ENCODE measurements around the gene ZDHHC5.
"Not testable (repeated sequence)": the region's sequence is repeated elsewhere in the genome, so short reads cannot be mapped to it uniquely, and the experiment has no call there.

Gene ZDHHC5

DNA sequence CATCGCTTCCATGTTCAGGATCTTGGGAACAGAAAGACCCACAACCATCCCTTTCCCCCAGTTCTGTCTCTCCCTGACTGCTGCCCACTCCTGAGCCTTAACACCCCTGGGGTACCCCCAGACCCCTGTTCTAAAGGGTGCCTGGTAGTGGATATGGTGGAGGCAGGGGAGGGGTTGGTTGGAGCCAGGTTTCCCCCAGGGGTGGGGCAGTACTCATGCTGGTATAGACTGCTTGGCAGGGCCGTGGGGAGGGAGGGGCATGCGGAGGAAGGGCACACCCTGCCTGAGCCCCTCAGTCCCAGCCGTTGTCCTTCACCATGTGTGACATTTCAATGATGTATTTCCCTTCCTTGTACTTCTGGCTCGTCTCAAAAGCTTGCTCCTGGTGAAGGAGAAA, 22.2 kb upstream of the ZDHHC5 start:
- no peak for DNase-seq

DNA sequence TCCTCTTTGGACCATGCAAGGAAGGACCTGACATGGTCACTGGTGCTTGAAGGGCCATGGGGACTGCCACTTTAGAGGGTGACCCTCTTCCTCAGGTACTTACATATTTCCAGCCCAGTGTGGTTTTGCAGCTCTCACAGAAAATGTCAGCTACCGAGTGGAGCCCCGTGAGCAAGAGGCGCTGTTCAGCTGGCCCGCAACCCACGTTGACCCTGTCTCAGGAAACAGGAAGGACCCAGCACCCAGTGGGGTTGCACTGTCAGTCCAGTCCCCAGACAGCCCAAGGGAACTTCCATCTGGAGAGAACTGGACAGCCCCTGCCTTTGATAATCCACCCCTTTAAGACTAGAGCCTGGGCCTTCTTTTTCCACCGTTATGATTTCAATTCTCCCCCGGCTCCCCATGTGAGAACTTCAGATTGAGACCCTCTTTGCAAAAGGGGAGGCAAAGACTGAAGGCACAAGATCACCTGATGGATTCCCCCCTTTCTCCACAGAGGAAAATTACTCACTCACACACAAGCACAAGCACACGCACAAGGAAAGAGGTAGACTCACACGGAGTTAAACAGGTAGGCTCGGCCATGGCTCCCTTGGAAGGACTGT, 21.6 kb upstream of the ZDHHC5 start:
- DNase-seq: no peak

DNA sequence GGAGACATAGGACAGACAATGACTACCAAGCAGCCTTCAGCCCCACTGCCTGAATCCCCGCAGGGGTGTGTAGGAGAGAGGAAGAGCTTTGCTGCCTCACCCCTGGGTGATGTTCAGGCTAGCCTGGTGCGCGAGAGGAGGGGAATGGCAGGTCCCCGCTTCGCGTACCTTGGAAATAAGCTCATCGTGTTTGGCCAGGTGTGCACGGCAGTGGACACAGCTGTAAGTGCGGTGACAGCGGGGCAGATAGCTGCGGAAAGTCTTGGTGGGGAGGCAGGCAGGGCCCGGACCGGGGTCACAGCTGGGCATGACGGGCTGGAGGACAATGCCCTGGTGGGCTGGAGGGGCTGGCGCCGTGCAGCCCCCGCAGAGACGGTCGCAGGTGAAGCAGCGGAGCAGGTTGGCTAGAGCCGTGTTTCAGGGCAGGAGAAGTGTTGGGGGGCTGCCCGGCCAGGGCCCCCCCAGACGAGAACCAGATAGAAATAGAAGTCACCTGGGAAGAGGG, 21.1 kb upstream of the ZDHHC5 start:
- DNase-seq: no peak

DNA sequence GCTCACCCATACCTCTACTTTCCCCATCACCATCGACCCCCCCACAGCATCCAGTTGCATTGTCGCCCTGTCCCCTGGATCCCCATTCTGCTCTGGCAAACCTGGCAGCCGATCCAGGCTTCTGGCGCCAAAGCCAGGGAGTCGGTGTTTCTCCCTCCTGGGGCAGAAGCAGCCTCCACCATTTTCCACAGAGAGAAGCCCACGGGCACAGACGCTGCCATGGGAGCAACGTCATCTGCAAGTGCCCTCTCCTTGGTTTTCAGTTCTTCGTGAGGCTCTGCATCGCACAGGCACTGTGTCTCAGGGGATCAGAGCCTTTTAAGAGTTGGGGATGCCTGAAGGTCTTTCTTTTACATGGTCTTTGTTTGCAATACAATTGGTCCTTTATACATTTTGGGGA, 20.5 kb upstream of the ZDHHC5 start:
- no peak for DNase-seq

DNA sequence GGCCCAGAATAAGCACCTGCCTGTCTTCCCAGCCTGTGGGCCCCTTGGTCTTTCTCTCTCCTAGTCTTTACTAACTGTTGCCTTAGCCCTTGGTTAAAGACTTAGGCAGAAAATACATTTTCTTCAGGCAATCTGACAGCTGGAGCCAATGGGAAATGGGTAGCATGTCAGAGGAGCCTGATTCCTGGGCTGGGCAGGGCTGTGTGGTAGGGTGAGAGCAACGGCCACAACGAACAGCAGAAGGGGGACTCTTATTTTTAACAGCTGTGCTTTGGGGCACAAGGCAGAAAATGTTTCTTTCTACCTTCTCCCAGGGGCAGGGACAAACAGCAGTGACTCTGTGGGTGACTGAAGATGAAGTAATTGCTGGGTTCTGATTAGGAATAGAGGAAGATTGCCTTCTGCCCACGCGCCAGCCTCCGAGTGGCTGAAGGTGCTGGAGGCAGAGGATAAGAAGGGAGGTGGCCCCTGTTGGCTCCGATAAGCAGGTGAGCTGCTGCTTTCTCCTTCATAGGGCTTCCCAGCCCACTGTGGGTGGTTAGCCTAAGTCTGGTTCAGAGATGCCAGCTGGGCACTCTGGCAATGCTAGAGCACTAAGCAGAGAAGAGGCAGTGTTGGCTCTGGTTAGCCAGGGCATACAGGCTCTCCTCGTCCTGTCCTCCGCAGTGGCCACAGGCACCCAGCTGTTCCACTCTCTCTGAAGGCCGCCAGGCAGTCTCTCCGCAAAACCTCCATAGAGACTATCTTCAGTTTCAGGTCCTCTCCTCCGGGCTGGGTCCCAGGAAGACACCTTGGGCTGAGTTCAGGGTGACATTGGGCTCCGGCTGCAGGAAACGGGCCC, 19.7 kb upstream of the ZDHHC5 start:
- DNase-seq: no peak

DNA sequence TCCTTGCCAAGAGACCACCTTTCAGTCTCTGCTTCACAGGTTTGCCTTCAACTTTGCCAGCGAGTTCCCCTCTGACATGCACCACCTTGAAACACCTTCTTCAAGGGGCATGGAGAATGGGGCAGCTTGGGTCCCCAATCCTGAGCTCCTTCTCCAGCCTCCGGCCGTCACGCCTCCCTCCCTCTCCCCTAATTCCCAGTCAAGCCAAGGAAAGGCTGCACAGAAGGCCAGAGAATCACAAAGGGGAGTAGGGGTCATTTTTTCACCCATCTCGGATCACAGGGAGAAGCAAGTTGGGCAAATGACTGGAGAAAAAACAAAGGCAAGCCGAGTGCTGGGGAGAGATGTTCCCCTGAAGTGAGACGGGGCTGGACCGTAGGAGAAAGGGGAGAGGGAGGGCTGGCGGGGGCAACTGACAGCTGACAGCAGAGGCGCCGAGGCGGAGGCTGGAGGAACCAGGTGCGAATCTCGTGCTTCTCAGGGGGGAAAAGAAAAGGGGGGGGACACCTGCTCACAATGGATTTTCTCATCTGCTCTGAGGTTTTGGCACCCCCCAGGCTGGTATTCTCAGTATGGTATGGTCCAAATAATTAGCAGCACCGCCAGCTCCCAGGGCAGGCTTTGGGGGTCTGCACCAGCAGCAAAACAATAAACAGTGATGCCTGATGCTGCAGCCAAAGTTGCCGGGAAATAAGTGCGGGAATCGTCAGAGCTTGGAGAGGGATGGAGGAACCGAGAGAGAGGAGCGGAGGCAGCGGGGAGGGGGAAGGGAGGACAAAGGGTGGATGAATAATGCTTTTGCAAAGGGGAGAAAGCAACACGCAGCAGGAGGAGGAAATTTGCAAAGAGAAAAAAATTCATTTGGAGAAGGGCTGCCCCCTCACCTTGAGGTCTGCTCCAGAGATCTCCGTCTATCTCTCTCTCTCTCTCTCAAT, 18.8 kb upstream of the ZDHHC5 start:
- peak; percentile 39 for DNase-seq

DNA sequence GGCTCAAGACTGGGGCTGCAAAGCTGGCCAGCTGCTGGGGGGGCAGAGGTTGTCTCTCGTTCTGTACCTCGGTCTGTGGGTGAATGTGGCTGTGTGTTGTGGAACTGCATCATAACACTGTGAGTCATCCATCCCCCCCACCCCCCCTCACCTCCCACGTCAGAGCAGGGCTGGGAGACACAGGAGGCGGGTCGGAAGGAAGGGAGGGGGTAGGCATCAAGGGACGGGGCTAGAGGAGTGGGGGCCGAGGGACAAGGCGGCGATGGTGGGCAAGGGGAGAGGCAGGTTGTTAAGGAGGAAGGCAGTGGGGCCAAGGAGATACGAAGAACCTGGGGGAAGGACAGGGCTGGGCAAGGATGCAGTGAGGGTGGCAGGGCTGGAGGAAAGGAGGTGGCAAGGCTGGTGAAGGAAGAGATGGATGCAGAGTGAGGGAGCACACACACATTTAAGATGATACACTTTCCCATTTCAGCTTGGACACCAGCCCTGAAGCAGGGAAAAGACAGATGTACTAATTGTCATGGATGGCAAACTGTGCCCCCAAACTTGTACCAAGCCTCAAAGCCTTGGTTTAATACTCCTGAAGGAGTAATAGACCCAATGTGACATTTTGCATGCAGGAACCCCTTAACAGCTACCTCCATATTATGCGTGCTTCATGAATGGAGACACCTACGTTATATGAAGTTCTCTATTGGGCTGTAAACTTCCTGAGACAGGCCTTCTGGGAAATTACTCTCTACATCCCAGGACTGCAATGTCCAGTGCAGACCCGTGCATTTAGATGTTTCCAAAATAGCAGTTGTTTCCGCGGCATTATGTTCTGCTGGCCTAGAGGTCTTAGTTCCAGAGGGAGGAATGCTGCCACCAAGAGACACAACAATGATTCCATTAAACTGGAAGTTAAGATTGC, 17.8 kb upstream of the ZDHHC5 start, which contains the start of gene YPEL4:
YPEL4 (minus strand) TSS at position 87 of the 913 bp plus-strand sequence. CDS start 2,805 bp downstream, outside the sequence.
- peak; percentile 85 for DNase-seq

DNA sequence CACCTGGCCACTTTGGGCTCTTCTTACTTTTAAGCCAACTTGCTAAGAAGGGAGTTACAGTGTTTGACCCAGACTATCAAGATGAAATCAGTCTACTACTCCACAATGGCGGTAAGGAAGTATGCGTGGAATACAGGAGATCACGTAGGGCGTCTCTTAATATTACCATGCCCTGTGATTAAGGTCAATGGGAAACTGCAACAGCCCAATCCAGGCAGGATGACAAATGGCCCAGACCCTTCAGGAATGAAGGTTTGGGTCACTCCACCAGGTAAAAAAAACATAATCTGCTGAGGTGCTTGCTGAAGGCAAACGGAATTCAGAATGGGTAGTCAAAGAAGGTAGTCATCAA, 17.2 kb upstream of the ZDHHC5 start:
- no peak for DNase-seq

DNA sequence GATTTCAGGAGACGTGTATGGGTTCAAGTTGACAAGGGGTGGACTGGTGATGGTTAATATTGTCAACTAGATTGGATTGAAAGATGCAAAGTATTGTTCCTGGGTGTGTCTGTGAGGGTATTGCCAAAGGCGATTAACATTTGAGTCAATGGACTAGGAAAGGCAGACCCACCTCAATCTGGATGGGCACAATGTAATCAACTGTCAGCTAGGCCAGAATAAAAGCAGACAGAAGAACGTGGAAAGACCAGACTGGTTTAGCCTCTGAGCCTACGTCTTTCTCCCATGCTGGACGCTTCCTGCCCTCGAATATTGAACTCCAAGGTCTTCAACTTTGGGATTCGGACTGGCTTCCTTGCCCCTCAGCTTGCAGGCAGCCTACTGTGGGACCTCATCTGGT, 16.5 kb upstream of the ZDHHC5 start:
- no peak for DNase-seq

DNA sequence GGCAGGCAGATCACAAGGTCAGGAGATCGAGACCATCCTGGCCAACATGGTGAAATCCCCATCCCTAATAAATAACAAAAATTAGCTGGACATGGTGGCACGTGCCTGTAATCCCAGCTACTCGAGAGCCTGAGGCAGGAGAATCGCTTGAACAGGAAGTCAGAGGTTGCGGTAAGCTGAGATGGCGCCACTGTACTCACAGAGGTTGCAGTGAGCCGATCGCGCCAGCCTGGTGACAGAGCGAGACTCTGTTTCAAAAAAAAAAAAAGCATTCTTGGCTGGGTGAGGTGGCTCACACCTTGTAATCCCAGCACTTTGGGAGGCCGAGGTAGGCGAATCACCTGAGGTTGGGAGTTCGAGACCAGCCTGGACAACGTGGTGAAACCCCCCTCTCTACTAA, 15.7 kb upstream of the ZDHHC5 start:
- not testable (repeated sequence) for DNase-seq

DNA sequence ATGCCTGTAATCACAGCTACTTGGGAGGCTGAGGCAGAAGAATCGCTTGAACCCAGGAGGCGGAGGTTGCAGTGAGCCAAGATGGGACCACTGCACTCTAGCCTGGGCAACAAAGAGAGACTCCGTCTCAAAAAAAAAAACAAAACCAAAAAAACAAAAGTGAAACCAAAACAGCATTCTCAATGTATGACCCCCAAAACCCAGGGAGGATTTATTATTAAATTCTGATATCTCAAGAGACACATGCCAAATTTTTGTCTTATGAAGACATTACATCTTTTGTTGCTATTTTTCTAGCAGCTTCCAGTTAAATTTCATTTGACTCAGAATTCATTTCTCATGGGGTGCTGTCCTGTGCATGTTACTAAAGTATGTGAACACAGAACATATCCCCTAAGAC, 15.3 kb upstream of the ZDHHC5 start:
- no peak for DNase-seq

DNA sequence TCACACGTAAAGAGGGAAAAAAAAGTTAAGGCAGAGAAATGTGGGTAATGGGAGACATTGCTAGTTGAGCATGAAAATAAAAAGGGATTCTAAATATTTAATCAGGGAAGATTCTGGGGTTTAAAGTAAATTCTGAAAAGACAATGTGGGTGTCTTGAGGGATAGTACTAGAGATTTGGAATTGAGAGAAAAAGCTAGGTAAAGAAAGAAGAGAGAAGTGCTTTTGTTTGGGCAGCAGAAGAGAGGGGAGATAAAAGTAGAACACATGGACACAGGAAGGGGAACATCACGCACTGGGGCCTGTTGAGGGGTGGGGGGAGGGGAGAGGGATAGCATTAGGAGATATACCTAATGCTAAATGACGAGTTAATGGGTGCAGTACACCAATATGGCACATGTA, 14.8 kb upstream of the ZDHHC5 start:
- DNase-seq: no peak

DNA sequence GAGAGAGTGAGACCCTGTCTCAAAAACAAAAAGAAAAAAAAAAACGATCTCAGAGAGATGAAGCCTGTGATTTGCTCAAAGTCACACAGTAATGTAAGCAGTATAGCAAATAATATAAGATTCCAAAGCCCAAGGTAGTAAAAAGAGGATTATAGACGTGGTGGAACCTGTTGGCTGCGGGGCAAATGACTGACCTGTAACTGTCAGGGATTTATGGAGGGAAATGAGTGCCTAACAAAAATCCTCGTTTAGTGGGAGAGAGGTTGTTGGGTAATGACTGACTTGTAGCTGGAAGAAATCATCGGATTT, 11.1 kb upstream of the ZDHHC5 start:
- no peak for DNase-seq

DNA sequence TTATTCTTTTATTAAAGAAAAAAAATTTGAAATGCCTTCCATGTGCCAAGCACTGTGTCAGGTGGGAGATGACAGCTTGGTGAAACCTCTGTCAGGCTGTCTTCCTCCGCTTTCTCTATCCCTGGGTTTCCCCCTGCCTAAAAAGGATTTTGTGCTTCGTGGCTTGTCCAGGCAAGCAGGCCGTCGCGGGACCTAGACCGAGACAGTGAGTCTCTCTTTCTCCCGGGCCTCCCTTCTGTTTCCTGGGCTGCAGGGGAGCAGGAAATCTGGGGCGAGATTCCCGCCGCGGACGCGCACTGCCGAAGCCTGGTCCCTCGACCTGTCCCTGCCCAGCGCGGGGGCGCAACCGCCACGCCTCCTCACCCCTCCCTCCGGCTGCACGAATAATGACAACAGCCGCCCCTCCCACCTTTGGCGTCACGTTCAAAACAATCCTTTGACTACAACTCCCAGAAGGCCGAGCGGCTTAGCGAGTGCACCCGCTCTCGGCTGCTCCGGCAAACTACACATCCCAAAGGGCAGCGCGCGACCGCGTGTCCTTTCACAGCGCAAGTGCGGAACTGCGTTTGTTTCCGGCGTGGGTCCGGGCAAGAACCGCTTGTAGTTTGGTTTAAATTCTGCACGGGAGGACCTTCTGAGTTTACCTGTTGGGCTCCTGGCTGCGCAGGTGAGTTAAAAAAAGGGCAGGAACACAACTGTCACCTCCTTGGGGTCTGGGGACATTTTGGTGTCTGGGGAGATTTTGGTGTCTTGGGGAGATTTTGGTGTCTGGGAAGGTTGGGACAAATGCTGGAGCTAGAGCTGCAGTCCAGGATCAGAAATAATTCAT, 10.5 kb upstream of the ZDHHC5 start, which contains the start of gene CLP1:
CLP1 (plus strand) TSS at position 569 of the 829 bp plus-strand sequence. CDS start 1,715 bp downstream, outside the sequence.
- peak; percentile 99 for DNase-seq

DNA sequence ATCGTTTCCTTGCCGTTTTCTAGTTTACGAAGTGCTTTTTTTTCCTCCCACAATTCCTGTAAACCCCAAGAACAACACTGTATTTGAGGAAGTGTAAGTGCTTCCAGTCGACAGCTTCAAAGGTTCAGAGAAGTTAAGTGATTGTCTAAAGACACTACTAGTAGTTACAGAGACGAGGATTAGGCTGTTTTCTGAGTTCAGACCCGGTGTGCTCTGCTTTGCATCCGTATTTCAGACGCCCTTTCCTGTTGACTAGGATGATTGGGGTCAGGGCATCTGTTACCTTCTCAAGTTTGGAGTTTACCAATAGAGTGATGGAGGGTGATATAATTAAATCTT, 9.9 kb upstream of the ZDHHC5 start:
- no peak for DNase-seq

DNA sequence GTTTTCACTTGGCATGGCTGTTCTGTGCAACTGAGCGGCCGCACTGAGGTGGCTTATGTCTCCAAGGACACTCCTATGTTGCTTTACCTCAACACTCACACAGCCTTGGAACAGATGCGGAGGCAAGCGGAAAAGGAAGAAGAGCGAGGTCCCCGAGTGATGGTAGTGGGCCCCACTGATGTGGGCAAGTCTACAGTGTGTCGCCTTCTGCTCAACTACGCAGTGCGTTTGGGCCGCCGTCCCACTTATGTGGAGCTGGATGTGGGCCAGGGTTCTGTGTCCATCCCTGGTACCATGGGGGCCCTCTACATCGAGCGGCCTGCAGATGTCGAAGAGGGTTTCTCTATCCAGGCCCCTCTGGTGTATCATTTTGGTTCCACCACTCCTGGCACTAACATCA, 8.2 kb upstream of the ZDHHC5 start:
- DNase-seq: no peak

DNA sequence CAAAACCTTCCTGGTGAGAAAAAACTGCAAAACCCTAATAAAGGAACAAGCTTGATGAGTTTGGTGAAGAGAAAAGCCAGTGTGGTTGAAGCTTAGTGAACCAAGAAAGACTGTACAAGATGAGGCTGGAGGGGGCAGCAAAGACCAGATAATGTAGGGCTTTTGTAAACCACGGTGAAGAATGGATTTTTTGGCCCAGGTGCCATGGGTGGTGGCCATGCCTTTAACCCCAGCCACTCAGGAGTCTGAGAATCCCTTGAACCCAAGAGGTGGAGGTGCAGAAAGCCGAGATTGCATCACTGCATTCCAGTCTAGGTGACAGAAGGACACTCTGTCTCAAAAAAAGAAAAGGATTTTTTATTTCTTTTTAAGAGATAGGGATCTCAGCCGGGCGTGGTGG, 5.0 kb upstream of the ZDHHC5 start:
- DNase-seq: no peak

DNA sequence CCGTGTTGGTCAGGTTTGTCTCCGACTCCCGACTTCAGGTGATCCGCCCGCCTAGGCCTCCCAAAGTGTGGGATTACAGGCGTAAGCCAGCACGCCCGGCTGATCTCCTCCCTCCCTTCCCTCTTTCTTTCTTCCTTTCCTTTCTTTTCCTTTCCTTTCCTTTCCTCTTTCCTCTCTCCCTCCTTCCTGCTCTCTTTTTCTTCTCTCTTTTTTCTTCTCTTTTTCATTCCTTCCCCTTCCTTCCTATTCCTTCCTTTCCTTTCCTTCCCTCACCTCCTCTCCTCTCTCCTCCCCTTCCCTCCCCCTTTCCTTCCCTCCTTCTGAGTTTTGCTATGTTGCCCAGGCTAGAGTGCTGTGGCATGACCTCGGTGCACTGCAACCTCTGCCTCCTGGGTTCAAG, 3.9 kb upstream of the ZDHHC5 start:
- DNase-seq: no peak

DNA sequence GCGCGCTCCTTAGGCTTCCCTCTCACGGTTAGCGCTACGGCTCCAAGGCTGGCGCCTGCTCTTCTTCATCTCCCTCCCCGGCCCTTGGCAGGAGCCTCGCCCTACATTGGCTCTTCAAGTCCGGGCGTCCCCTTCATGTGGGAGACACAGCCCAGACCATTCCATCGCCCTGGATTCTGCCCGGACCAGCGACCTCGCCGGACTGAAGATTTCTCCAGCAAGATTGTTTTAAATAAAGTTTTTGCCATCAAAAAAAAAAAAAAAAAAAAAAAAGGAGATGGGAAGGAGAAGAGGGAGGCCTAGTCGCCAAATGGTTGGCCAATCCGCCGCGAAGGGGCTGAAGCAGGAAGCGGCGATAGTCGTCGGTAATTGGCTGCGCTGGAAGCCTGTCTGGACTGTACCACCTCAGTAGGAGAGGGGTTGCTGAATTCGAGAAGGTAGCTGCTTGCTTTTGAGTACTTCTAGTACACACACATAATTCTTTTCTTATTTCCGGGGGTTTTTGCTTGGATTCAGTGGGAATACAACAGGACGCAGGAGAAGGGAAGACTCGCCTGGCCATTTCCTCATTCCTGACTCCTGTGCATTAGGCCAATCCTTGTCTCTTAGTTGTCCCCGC, 688 bp upstream of the ZDHHC5 start:
- peak; percentile 99 for DNase-seq

DNA sequence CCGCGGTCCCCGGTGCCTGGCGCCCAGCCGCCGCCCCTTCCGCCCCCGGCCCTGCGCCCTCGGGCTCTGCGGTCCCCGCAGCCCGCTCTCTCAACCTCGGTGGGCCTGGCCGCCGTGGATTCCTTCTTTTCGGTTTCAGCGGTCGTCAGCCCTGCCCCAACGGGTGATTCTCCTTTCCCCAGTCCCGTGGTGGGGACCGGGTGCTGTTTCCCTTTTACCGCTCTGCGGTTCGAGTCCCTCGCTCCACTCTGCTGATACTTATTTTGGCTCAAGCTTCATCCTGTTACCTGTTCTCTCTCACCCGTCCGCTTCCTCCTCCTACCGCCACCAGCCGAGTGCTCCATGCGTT, 494 bp downstream of the ZDHHC5 start:
- DNase-seq: no peak

DNA sequence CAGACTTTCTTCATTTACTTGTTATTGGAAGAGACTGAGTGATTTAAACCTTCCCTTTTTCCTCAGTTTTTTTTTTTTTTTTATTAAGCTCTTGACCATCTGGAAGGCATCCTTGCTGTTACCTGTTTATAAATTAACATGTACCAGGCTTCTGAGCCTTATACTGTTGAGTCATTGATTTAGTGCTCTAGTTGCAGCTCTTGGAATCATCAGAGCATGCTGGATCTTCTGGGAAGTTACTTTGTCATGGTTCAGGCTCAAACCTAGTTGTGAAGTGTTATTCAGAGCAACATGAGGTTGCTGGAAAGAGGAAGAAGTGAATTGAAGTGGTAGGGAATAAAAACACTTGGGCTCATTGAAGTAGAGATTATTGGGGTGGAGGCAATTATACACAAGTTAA, 6.3 kb downstream of the ZDHHC5 start:
- DNase-seq: no peak

All from fibroblast of upper back skin (primary cell).